Skin epidermis (tissue), 12 donors: ENCODE results near the gene ALPK3.
"Not testable (repeated sequence)": the region's sequence is repeated elsewhere in the genome, so short reads cannot be mapped to it uniquely, and the experiment has no call there.

Source experiments
- H3K27ac ChIP-seq, 21 experiments: fragments of 200-600 bp; sonication (generic) in 11 of 21; one replicate each; pipeline ENCODE4 v1.5.0; 2020; ENCODE audit warnings: mild to moderate bottlenecking in 3 of 21, inconsistent platforms in 2 of 21, moderate library complexity in 2 of 21
- H3K4me3 ChIP-seq, 7 experiments: fragments of 200-600 bp; sonication (generic) in 2 of 7; one replicate each; pipeline ENCODE4 v1.5.0; 2020; ENCODE audit warnings: inconsistent platforms in 2 of 7, mild to moderate bottlenecking in 2 of 7, moderate library complexity in 1 of 7

Gene ALPK3

GRCh38 chr15:84864444-84864795 is 47.3 kb downstream of the ALPK3 start:
- Histone ChIP-seq H3K27ac (no peak overlapping the region), H3K4me3 (no peak overlapping the region)

- Histone ChIP-seq H3K27ac (no peak overlapping the region), H3K4me3 (no peak overlapping the region)
Measured at GRCh38 chr15:84865074-84865569, 48.0 kb downstream of the ALPK3 start.

DNA sequence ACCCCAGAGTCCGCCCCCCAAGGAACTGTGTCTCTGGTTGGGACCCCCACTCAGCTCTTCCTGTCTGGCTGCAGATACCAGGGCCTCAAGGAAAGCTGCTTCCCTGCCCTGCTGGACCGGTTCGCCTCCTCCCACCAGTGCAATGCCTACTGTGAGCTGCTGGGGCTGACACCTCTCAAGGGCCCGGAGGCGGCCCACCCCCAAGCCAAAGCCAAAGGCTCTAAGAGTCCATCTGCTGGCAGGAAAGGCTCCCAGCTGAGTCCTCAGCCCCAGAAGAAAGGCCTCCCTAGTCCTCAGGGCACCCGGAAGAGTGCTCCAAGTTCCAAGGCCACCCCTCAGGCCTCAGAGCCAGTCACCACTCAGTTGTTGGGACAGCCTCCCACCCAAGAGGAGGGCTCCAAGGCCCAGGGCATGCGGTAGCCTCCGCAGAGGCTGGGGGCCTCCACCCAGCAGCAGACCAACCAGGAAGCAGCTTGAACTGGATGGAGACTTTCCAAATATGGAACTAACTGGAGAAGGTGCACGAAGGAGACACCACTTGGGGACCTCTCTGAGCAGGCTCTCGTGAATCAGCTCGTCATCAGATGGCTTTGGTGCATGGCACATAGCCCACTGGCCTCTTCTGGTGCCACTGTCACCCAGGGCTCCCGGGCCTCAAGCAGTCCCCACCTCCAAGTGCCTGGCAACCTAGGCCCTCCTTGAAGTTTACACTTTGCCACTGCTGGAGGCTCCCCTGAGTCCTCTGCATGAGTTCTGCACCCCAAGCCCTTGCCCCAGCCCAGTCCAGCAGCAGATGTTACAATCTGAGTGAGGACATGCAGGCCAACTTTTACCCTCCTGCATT is 51.1 kb downstream of the ALPK3 start:
- H3K27ac ChIP-seq: no peak overlapping the region

DNA sequence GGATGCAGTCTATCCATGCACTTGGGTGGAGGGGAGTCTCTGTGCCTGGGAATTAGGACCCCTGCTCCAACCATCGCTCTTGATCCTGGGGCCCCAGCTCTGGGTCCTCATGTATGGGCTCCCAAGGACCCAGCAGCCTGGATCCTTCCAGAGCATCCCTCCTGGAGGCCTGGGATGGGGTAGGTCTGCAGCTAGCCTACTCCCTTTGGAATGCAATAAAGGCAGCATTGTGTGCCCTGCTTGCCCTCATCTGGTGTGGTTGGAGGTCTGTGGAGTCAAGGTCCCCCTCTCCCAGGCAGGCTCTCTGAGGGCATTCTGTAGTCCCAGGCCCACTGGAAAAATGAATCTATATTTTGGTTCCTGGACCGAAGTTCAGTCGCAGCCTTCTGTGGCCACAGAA is 52.4 kb downstream of the ALPK3 start:
- no peak overlapping the region for H3K4me3 ChIP-seq
- H3K27ac ChIP-seq: no peak overlapping the region

More for the DNA sequence above, 51.1 kb downstream of the ALPK3 start:
- H3K4me3 ChIP-seq: no peak overlapping the region

GRCh38 chr15:84871428-84871985 is 54.4 kb downstream of the ALPK3 start:
- no peak overlapping the region for H3K27ac ChIP-seq
- H3K4me3 ChIP-seq: no peak overlapping the region

- Histone ChIP-seq H3K27ac (no peak overlapping the region), H3K4me3 (no peak overlapping the region)
Measured at GRCh38 chr15:84872009-84872910, 55.1 kb downstream of the ALPK3 start.

DNA sequence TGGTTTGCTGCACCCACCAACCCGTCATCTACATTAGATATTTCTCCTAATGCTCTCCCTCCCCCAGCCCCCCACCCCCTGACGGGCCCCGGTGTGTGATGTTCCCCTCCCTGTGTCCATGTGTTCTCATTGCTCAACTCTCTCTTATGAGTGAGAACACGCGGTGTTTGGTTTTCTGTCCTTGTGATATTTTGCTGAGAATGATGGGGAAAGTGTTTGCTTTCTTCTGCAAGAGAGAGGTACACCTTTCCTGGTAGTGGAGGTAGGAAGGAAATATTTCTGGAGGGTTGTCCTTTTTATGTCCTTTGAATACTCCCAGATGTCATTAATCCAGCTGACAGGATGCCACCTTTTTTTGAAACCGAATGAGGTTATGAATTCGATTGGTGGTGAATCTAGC is 56.8 kb downstream of the ALPK3 start:
- Histone ChIP-seq H3K27ac (no peak overlapping the region), H3K4me3 (no peak overlapping the region)

- Histone ChIP-seq H3K4me3 (no peak overlapping the region), H3K27ac (no peak overlapping the region)
Measured at GRCh38 chr15:84874981-84875699, 58.0 kb downstream of the ALPK3 start.

DNA sequence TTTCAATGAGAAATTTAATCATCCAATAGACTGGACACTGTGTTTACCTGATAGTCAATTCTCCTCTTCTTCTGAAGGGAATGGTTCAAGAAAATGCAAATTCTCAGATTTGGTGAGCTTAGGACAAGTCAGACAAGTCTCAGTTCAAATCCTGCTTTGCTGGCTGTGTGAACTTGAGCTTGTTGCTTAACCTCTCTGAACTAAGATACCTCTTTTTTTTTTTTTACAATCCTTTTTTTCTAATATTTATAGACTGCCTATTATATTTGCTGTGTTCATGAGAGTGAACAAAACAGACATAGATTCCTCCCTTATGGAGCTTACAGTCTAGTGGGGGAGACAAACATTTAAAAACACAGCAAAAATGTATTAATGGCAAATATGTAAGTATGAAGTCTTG is 59.1 kb downstream of the ALPK3 start:
- Histone ChIP-seq H3K27ac (no peak overlapping the region), H3K4me3 (no peak overlapping the region)

DNA sequence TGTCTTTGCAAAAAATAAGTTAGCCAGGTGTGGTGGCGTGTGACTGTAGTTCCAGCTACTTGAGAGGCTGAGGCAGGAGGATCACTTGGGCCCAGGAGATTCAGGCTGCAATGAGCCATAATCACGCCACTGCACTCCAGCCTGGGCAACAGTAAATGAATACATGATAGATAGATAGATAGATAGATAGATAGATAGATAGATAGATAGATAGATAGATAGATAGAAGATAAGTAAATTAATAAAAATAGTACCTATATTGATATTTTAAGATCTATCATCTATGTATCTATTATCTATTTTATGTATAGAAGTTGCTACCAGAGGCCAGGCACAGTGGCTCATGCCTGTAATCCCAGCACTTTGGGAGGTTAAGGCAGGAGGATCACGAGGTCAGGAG is 60.5 kb downstream of the ALPK3 start:
- H3K4me3 ChIP-seq, H3K27ac ChIP-seq: not testable (repeated sequence)

- Histone ChIP-seq H3K4me3 (no peak overlapping the region), H3K27ac (no peak overlapping the region)
Measured at GRCh38 chr15:84878504-84878903, 61.3 kb downstream of the ALPK3 start.

- H3K4me3 ChIP-seq: no peak overlapping the region
- H3K27ac ChIP-seq: no peak overlapping the region
Measured at GRCh38 chr15:84879088-84879780, 62.1 kb downstream of the ALPK3 start.

GRCh38 chr15:84880007-84880406 is 62.9 kb downstream of the ALPK3 start:
- Histone ChIP-seq H3K4me3 (no peak overlapping the region), H3K27ac (no peak overlapping the region)

GRCh38 chr15:84880822-84881519 is 63.8 kb downstream of the ALPK3 start:
- Histone ChIP-seq H3K4me3 (no peak overlapping the region), H3K27ac (no peak overlapping the region)

- Histone ChIP-seq H3K27ac (no peak overlapping the region), H3K4me3 (no peak overlapping the region)
Measured at GRCh38 chr15:84881520-84881830, 64.3 kb downstream of the ALPK3 start.

- Histone ChIP-seq H3K4me3 (no peak overlapping the region), H3K27ac (no peak overlapping the region)
Measured at GRCh38 chr15:84883466-84883865, 66.3 kb downstream of the ALPK3 start.

- no peak within 1 kb of the TSS for H3K4me3 ChIP-seq
- no peak within 1 kb of the TSS for H3K27ac ChIP-seq
Measured at GRCh38 chr15:84883916-84884781, 67.0 kb downstream of the ALPK3 start, which contains the start of gene SLC28A1. TSS of gene SLC28A1 (plus strand) at chr15:84884662. CDS start at chr15:84887761, 3,099 bp downstream.

DNA sequence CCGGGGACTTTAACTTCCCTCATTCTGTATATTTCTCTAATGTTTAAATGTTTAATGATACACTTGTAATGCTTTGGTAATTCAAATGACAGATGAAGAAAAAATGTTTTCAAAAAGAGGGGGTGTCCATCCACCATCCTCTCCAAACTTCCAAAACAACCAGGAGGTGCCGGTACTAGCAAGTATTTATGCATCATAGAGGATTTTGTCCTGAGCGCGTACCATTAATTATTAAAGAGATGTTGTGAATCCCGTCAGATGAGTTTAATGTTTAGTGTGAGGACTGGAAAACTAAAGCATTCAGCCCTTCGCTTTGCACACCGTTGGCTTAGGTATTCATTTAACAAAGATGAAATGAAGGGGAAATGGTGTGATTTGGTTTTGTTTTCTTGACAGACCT is 68.6 kb downstream of the ALPK3 start:
- Histone ChIP-seq H3K27ac (no peak overlapping the region), H3K4me3 (no peak overlapping the region)
